HG03439 (cell line): ENCODE results near the gene HP1BP3.
"Not testable (repeated sequence)": the region's sequence is repeated elsewhere in the genome, so short reads cannot be mapped to it uniquely, and the experiment has no call there.

Experiments used
- ATAC-seq: cut with Tn5 transposase; IDR thresholded peaks from one replicate; pipeline ENCODE4 v1.9.1; 2021; ENCODE audit warnings: mild to moderate bottlenecking, moderate library complexity; ENCODE audit not compliant: unreplicated experiment

The HP1BP3 gene

GRCh38 chr1:20787029-20787839, at the start of gene HP1BP3:
TSS of gene HP1BP3 (minus strand) at chr1:20787307. CDS start at chr1:20780440, 6,867 bp downstream.
- peak; percentile 47 for ATAC-seq

- ATAC-seq: no peak
Measured at GRCh38 chr1:20836230-20836629, 49.1 kb upstream of the HP1BP3 start.

GRCh38 chr1:20834780-20835179, 47.7 kb upstream of the HP1BP3 start:
- ATAC-seq: no peak

GRCh38 chr1:20834192-20834591, 47.1 kb upstream of the HP1BP3 start:
- ATAC-seq: no peak

GRCh38 chr1:20830378-20830777, 43.3 kb upstream of the HP1BP3 start:
- no peak for ATAC-seq

- ATAC-seq: no peak
Measured at GRCh38 chr1:20829946-20830345, 42.8 kb upstream of the HP1BP3 start.

GRCh38 chr1:20829531-20829930, 42.4 kb upstream of the HP1BP3 start:
- no peak for ATAC-seq

GRCh38 chr1:20823845-20824244, 36.7 kb upstream of the HP1BP3 start:
- no peak for ATAC-seq

GRCh38 chr1:20821466-20821865, 34.4 kb upstream of the HP1BP3 start:
- no peak for ATAC-seq

- no peak for ATAC-seq
Measured at GRCh38 chr1:20819818-20820217, 32.7 kb upstream of the HP1BP3 start.

GRCh38 chr1:20814534-20814871, 27.4 kb upstream of the HP1BP3 start:
- no peak for ATAC-seq

- no peak for ATAC-seq
Measured at GRCh38 chr1:20811916-20812315, 24.8 kb upstream of the HP1BP3 start.

GRCh38 chr1:20793236-20793635, 6.1 kb upstream of the HP1BP3 start:
- ATAC-seq: no peak

GRCh38 chr1:20792196-20792595, 5.1 kb upstream of the HP1BP3 start:
- no peak for ATAC-seq

GRCh38 chr1:20790785-20791184, 3.7 kb upstream of the HP1BP3 start:
- no peak for ATAC-seq

- not testable (repeated sequence) for ATAC-seq
Measured at GRCh38 chr1:20789598-20789997, 2.5 kb upstream of the HP1BP3 start.

GRCh38 chr1:20787840-20788795, 1.0 kb upstream of the HP1BP3 start:
- no peak for ATAC-seq

- ATAC-seq: peak; percentile 76
Measured at GRCh38 chr1:20786253-20787028, 666 bp downstream of the HP1BP3 start.

- ATAC-seq: peak; percentile 3
Measured at GRCh38 chr1:20785907-20786252, 1.2 kb downstream of the HP1BP3 start.

- no peak for ATAC-seq
Measured at GRCh38 chr1:20775700-20776099, 11.4 kb downstream of the HP1BP3 start.

GRCh38 chr1:20771780-20772179, 15.3 kb downstream of the HP1BP3 start:
- ATAC-seq: no peak
